SK-N-SH treated with all-trans-retinoic acid at 6 μM for 48 hours (cell line): ENCODE results near the gene CST9.

Experiments
- ARNTL ChIP-seq: fragments of 450-650 bp; formaldehyde crosslinking; IDR thresholded peaks from 2 replicates; pipeline ENCODE4 v1.5.0; 2020; ENCODE audit warnings: low read depth, mild to moderate bottlenecking, moderate library complexity, borderline replicate concordance
- CREB5 ChIP-seq: fragments of 250-450 bp; sonication (Bioruptor Pico); IDR thresholded peaks from 2 replicates; pipeline ENCODE4 v1.5.1; 2020; ENCODE audit warnings: low read depth, mild to moderate bottlenecking, moderate library complexity
- CSDC2 ChIP-seq: fragments of 250-450 bp; sonication (Bioruptor Pico); IDR thresholded peaks from 2 replicates; pipeline ENCODE4 v1.5.0; 2020; ENCODE audit warnings: mild to moderate bottlenecking, moderate library complexity
- ISL1 ChIP-seq: fragments of 250-450 bp; sonication (Bioruptor Pico); IDR thresholded peaks from 2 replicates; pipeline ENCODE4 v2.1.2; 2022; ENCODE audit warnings: mild to moderate bottlenecking, moderate library complexity
- OSR1 ChIP-seq: fragments of 250-450 bp; sonication (Bioruptor Pico); IDR thresholded peaks from 2 replicates; pipeline ENCODE4 v1.8.0; 2022; ENCODE audit warnings: moderate library complexity, mild to moderate bottlenecking, inconsistent platforms
- TCF4 ChIP-seq: fragments of 250-450 bp; sonication (Bioruptor Pico); IDR thresholded peaks from 2 replicates; pipeline ENCODE4 v1.8.0; 2021; ENCODE audit warnings: mild to moderate bottlenecking, moderate library complexity, borderline replicate concordance
- ZC3H10 ChIP-seq: fragments of 250-450 bp; sonication (Bioruptor Pico); IDR thresholded peaks from 2 replicates; pipeline ENCODE4 v1.5.1; 2021; ENCODE audit warnings: mild to moderate bottlenecking, moderate library complexity
- ZFP3 ChIP-seq: fragments of 250-450 bp; sonication (Bioruptor Pico); IDR thresholded peaks from 2 replicates; pipeline ENCODE4 v1.5.0; 2020; ENCODE audit warnings: mild to moderate bottlenecking, moderate library complexity
- ZFP30 ChIP-seq: fragments of 450-650 bp; formaldehyde crosslinking; IDR thresholded peaks from 2 replicates; pipeline ENCODE4 v1.5.0; 2022; ENCODE audit warnings: mild to moderate bottlenecking, moderate library complexity
- ZNF8 ChIP-seq: fragments of 450-650 bp; formaldehyde crosslinking; IDR thresholded peaks from 2 replicates; pipeline ENCODE4 v1.5.0; 2020; ENCODE audit warnings: mild to moderate bottlenecking, moderate library complexity
- TF ChIP-seq, protein P1 (sequence below): fragments of 250-450 bp; sonication (Bioruptor Pico); IDR thresholded peaks from 2 replicates; pipeline ENCODE4 v1.8.0; 2020; ENCODE audit warnings: mild to moderate bottlenecking, moderate library complexity, borderline replicate concordance
- TF ChIP-seq, protein P2 (sequence below): fragments of 250-450 bp; sonication (Bioruptor Pico); IDR thresholded peaks from 2 replicates; pipeline ENCODE4 v1.8.0; 2021; ENCODE audit warnings: low read depth, mild to moderate bottlenecking, moderate library complexity, borderline replicate concordance
- TF ChIP-seq, protein P3 (sequence below): fragments of 250-450 bp; sonication (Bioruptor Pico); IDR thresholded peaks from 2 replicates; pipeline ENCODE4 v1.5.0; 2020; ENCODE audit warnings: mild to moderate bottlenecking, moderate library complexity

DNA sequence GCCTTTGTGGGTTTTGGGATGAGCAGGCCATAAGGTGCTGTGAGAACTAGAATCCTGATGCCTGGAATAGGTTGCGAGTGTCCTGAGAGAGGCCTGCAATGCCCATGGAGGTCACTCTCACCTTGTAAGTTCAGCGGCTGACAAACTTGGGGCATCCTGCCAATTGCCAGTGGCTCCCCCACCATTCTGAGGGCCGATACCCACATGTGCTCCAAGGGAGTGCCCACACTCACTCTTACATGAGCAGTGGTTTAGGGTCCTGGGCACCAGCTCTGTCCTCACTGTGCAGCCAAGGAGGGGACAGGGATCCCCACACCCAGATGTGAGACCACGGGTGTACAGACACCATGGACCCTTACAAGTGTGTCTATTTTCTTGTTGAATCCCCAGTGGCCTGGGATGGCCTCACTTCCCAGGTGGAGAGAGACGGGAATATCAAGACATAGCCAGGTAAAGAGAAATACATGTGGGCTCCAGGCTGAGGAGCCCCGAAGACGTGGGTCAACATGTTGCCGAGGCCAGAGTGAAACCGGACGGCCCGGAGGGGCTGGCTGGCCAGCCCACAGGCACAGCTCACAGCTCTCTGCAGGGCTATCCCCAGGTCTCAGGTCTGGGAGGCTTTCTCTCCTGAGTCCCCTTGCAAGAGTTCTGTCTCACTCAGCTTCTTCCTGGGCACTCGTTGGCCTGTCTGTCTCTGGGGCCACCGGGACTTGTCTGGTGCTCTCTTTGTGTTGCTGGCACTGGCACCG is 2.0 kb upstream of the CST9 start:
- TF ChIP-seq ZFP3 = no peak
- TF ChIP-seq CREB5 = no peak
- TF ChIP-seq TCF4 (CRISPR knock-in tag) = no peak
- no peak for TF ChIP-seq ZFP30
- TF ChIP-seq ZNF8 = no peak
- no peak for TF ChIP-seq ZC3H10 (CRISPR knock-in tag)
- no peak for TF ChIP-seq ARNTL (CRISPR knock-in tag)
- TF ChIP-seq, protein P1, sequence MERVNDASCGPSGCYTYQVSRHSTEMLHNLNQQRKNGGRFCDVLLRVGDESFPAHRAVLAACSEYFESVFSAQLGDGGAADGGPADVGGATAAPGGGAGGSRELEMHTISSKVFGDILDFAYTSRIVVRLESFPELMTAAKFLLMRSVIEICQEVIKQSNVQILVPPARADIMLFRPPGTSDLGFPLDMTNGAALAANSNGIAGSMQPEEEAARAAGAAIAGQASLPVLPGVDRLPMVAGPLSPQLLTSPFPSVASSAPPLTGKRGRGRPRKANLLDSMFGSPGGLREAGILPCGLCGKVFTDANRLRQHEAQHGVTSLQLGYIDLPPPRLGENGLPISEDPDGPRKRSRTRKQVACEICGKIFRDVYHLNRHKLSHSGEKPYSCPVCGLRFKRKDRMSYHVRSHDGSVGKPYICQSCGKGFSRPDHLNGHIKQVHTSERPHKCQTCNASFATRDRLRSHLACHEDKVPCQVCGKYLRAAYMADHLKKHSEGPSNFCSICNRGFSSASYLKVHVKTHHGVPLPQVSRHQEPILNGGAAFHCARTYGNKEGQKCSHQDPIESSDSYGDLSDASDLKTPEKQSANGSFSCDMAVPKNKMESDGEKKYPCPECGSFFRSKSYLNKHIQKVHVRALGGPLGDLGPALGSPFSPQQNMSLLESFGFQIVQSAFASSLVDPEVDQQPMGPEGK = no peak
- no peak for TF ChIP-seq CSDC2
- no peak for TF ChIP-seq ISL1 (CRISPR knock-in tag)
- TF ChIP-seq OSR1 (CRISPR knock-in tag) = no peak
- TF ChIP-seq, protein P2, sequence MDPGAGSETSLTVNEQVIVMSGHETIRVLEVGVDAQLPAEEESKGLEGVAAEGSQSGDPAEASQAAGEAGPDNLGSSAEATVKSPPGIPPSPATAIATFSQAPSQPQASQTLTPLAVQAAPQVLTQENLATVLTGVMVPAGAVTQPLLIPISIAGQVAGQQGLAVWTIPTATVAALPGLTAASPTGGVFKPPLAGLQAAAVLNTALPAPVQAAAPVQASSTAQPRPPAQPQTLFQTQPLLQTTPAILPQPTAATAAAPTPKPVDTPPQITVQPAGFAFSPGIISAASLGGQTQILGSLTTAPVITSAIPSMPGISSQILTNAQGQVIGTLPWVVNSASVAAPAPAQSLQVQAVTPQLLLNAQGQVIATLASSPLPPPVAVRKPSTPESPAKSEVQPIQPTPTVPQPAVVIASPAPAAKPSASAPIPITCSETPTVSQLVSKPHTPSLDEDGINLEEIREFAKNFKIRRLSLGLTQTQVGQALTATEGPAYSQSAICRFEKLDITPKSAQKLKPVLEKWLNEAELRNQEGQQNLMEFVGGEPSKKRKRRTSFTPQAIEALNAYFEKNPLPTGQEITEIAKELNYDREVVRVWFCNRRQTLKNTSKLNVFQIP = no peak
- TF ChIP-seq, protein P3, sequence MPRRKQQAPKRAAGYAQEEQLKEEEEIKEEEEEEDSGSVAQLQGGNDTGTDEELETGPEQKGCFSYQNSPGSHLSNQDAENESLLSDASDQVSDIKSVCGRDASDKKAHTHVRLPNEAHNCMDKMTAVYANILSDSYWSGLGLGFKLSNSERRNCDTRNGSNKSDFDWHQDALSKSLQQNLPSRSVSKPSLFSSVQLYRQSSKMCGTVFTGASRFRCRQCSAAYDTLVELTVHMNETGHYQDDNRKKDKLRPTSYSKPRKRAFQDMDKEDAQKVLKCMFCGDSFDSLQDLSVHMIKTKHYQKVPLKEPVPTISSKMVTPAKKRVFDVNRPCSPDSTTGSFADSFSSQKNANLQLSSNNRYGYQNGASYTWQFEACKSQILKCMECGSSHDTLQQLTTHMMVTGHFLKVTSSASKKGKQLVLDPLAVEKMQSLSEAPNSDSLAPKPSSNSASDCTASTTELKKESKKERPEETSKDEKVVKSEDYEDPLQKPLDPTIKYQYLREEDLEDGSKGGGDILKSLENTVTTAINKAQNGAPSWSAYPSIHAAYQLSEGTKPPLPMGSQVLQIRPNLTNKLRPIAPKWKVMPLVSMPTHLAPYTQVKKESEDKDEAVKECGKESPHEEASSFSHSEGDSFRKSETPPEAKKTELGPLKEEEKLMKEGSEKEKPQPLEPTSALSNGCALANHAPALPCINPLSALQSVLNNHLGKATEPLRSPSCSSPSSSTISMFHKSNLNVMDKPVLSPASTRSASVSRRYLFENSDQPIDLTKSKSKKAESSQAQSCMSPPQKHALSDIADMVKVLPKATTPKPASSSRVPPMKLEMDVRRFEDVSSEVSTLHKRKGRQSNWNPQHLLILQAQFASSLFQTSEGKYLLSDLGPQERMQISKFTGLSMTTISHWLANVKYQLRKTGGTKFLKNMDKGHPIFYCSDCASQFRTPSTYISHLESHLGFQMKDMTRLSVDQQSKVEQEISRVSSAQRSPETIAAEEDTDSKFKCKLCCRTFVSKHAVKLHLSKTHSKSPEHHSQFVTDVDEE (CRISPR knock-in tag) = no peak
